HFFc6 (cell line): ENCODE data around the gene PPFIBP2. TPM values are rescaled to one million over a fixed set of nuclear protein-coding genes. Genes with fewer than 3 reads are reported as not detected.
A peak's percentile ranks its signal among the peaks of the same experiment; 100 is the strongest.

ENCODE experiments used
- DNase-seq: peaks from one replicate; pipeline ENCODE4 v3.0.0-alpha.2; 2018
- H3K27ac Mint-ChIP-seq: 2 replicates; pipeline ENCODE4 v1.8.0; 2020; ENCODE audit warnings: mild to moderate bottlenecking, mixed read lengths
- H3K27me3 Mint-ChIP-seq: 2 replicates; pipeline ENCODE4 v1.8.0; 2021; ENCODE audit warnings: mild to moderate bottlenecking, moderate library complexity, mixed read lengths; ENCODE audit not compliant: insufficient read depth
- H3K36me3 Mint-ChIP-seq: 2 replicates; pipeline ENCODE4 v1.8.0; 2021; ENCODE audit warnings: low read depth, mixed read lengths
- H3K4me1 Mint-ChIP-seq: 2 replicates; pipeline ENCODE4 v1.8.0; 2020; ENCODE audit warnings: low read depth, mixed read lengths
- H3K4me3 Mint-ChIP-seq: 2 replicates; pipeline ENCODE4 v1.8.0; 2020; ENCODE audit warnings: mild to moderate bottlenecking, moderate library complexity, mixed read lengths
- H3K9me3 Mint-ChIP-seq: 2 replicates; pipeline ENCODE4 v1.8.0; 2020; ENCODE audit warnings: mild to moderate bottlenecking, mixed read lengths
- CTCF ChIP-seq: fragments of 200-600 bp; sonication (generic); IDR thresholded peaks from 2 replicates; pipeline ENCODE4 v1.5.0; 2021; ENCODE audit warnings: antibody characterized with exemption, mild to moderate bottlenecking
- total RNA-seq, 6 experiments: library from RNA; stranded (reverse); fragmentation: NEBNext Ultra II Directional; extraction: Animal tissue kit (Norgen Biotek cat#: 25700); gene quantifications; 2 replicates in 1 of 6; 3 replicates in 5 of 6; pipeline ENCODE4 v1.2.3, GENCODE V29; 2021

The PPFIBP2 gene
- total RNA-seq, 6 experiments from 2014 or later, result 6.0 to 8.5 (median 7.3) TPM

- H3K9me3 Mint-ChIP-seq, result no peaks in the 10 kb centered on the region
- H3K27ac Mint-ChIP-seq, result no peak overlapping the region
- H3K4me3 Mint-ChIP-seq, result no peak overlapping the region
- peaks cover 3% of the 10 kb centered on the region for H3K4me1 Mint-ChIP-seq
- TF ChIP-seq CTCF, result no peak
- DNase-seq, result no peak
- H3K27me3 Mint-ChIP-seq, result peaks cover 17% of the 10 kb centered on the region
- no peaks in the 10 kb centered on the region for H3K36me3 Mint-ChIP-seq
These were observed 32.6 kb downstream of the PPFIBP2 start for GRCh38 chr11:7546324-7546791.

GRCh38 chr11:7547687-7548086, 33.9 kb downstream of the PPFIBP2 start:
- peaks cover 14% of the 10 kb centered on the region for H3K4me1 Mint-ChIP-seq
- peaks cover 17% of the 10 kb centered on the region for H3K27me3 Mint-ChIP-seq
- TF ChIP-seq CTCF, result no peak
- H3K27ac Mint-ChIP-seq, result no peak overlapping the region
- H3K4me3 Mint-ChIP-seq, result no peak overlapping the region
- DNase-seq, result no peak
- no peaks in the 10 kb centered on the region for H3K9me3 Mint-ChIP-seq
- H3K36me3 Mint-ChIP-seq, result no peaks in the 10 kb centered on the region

GRCh38 chr11:7548659-7549274, 35.0 kb downstream of the PPFIBP2 start:
- Mint-ChIP-seq H3K27me3 (peaks cover 14% of the 10 kb centered on the region), H3K4me3 (no peak overlapping the region), H3K9me3 (no peaks in the 10 kb centered on the region), H3K4me1 (peaks cover 14% of the 10 kb centered on the region), H3K36me3 (no peaks in the 10 kb centered on the region), H3K27ac (no peak overlapping the region)
- no peak for DNase-seq
- peak; percentile 51; the same call in 1 of the 2 replicates for TF ChIP-seq CTCF

- Mint-ChIP-seq H3K27ac (no peak overlapping the region), H3K4me3 (no peak overlapping the region), H3K9me3 (no peaks in the 10 kb centered on the region), H3K27me3 (peaks cover 14% of the 10 kb centered on the region), H3K36me3 (no peaks in the 10 kb centered on the region), H3K4me1 (peaks cover 14% of the 10 kb centered on the region)
- no peak for TF ChIP-seq CTCF
- DNase-seq, result no peak
These were observed 35.9 kb downstream of the PPFIBP2 start for GRCh38 chr11:7549681-7550080.

- peak; percentile 28 for DNase-seq
- Mint-ChIP-seq H3K27ac (no peak overlapping the region), H3K27me3 (peaks cover 11% of the 10 kb centered on the region)
These were observed 37.8 kb downstream of the PPFIBP2 start for GRCh38 chr11:7551571-7551970.

More at GRCh38 chr11:7551571-7551970, 37.8 kb downstream of the PPFIBP2 start:
- Mint-ChIP-seq H3K4me1 (peaks cover 20% of the 10 kb centered on the region), H3K36me3 (no peaks in the 10 kb centered on the region), H3K4me3 (no peak overlapping the region), H3K9me3 (no peaks in the 10 kb centered on the region)
- no peak for TF ChIP-seq CTCF
